GM21619 (cell line): Measurements from ENCODE around the gene LRMDA.
"Not testable (repeated sequence)": the region's sequence is repeated elsewhere in the genome, so short reads cannot be mapped to it uniquely, and the experiment has no call there.

Source experiments
- ATAC-seq: cut with Tn5 transposase; IDR thresholded peaks from one replicate; pipeline ENCODE4 v1.9.1; 2021; ENCODE audit not compliant: unreplicated experiment

The LRMDA gene

GRCh38 chr10:75733135-75733890 lies 301.9 kb downstream of the LRMDA start:
- ATAC-seq, result no peak

- no peak for ATAC-seq
Observed at GRCh38 chr10:75736151-75736640, 304.8 kb downstream of the LRMDA start.

GRCh38 chr10:75736889-75737579 lies 305.6 kb downstream of the LRMDA start:
- ATAC-seq, result no peak

DNA sequence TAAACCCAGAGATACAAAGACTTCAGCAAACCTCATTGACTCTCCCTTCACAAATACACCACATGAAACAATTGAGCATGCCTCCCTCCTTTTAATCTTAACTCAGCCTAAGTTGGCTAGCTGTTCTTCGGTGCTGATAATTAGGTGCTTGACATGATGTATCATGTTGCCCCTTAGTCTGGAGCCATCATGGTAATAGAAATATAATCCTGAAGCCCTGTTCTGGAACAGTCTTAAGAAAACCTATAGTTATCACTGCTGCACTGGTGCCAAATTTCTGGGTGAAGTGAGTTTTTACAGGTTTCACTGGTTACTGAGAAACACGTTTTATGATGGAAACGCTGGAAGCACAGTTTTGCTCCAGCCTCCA lies 306.1 kb downstream of the LRMDA start:
- no peak for ATAC-seq

GRCh38 chr10:75738924-75739323 lies 307.5 kb downstream of the LRMDA start:
- no peak for ATAC-seq

- no peak for ATAC-seq
Observed at GRCh38 chr10:75739414-75740143, 308.2 kb downstream of the LRMDA start.

- no peak for ATAC-seq
Observed at GRCh38 chr10:75740541-75740940, 309.1 kb downstream of the LRMDA start.

DNA sequence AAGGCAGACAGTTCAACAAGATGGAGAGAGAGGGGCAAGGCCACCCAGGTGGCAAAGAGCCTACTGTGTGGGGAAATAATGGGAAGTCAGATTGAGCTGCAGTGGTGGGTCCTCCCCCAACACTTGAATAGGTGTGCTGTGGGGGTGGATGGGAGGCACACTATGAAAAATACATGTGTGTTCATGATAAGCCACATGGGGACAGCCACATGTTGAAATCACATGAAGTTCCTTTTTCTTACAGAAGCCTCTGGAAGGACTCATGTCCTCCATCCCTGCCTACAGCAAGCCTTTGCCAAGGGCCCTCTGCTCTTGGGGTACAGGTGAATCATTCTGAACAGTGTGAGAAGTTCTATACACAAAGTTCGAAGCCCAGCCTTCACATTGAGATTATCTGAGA lies 310.9 kb downstream of the LRMDA start:
- ATAC-seq, result no peak

- ATAC-seq, result no peak
Observed at GRCh38 chr10:75743291-75743778, 311.9 kb downstream of the LRMDA start.

DNA sequence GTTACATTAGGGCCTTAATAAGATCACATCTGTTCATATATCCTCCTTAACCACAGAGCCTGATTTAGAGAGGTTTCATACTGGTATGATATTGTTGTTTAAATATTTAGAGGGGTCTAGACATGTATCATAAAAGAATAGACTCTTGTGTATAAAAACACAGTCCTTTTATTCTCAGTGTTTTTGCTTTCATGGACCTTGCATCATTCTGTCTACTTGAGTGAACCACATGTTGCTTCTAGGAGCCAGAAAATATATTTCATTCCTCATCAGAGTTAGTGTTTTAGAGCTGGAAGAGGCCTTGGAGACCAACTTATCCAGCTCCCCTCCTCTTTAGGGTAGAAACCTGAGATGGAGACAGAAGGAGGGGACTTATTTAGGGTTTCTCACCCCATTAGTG lies 312.8 kb downstream of the LRMDA start:
- ATAC-seq, result no peak

DNA sequence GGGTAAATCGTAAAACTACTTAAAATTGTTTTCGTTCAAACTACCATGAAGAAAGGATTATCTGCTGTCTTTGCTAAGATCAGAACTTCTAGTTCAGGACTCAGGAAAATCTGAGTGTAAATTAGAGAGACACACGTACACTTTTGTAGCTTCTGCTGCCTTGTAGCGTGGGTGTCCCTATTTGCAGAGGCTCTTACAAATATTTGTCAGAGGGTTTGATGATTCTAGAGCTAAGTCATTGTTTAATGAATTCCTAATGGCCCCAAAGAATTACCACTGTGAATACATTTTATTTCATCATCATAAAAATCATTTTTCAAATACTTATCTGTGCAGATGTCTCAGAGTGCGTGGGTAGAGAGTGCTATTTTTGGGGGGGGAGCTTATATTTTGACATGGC lies 314.9 kb downstream of the LRMDA start:
- no peak for ATAC-seq

GRCh38 chr10:75750093-75750875 lies 318.9 kb downstream of the LRMDA start:
- ATAC-seq, result not testable (repeated sequence)

DNA sequence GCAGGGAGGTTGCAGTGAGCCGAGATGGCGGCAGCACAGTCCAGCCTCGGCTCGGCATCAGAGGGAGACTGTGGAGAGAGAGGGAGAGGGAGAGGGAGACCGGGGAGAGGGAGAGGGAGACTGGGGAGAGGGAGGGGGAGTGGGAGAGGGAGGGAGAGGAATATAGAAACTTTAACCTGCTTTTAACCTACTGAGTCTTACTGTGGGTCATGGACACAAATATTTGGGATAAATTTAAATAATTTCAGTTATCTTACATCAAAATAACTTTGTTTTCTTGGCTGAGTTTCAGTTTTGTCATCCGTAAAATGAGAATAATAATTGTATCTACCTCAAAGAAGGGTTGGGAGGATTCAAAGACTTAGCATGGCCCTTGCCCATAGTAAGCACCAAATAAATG lies 319.8 kb downstream of the LRMDA start:
- no peak for ATAC-seq

- no peak for ATAC-seq
Observed at GRCh38 chr10:75753621-75754020, 322.2 kb downstream of the LRMDA start.

- ATAC-seq, result no peak
Observed at GRCh38 chr10:75754096-75754831, 322.8 kb downstream of the LRMDA start.

DNA sequence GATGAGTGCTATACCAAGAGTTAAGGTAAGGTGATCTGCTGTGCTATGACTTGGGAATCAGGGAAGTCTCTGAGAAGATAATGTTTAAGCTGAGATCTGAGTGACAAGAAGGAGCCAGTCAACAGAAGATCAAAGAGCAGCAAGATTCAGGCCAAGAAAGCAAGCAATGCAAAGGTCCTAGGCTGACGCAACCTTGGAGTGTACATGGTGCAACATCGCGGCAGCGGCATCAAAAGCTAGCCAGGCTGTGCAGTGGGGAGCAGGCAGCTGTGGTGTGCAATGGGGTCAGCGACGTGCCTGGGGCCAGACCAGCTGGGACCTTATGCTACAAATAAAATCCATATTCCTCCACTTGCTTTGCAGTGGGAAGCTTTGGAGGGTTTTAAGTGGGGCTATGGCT lies 324.1 kb downstream of the LRMDA start:
- no peak for ATAC-seq

DNA sequence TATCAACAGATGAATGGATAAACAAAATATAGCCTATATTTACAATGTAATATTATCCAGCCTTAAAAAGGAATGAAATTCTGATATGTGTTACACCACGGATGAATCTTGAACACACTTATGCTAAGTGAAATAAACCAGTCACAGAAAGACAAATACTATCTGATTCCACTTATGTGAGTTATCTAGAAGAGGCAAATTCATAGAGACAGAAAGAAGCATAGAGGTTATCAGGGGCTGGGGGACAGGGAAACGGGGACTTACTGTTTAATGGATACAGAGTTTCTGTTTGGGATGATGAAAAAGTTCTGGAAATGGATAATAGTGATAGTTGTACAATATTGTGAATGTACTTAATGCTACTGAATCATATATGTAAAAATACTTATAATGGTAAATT lies 329.9 kb downstream of the LRMDA start:
- ATAC-seq, result no peak

DNA sequence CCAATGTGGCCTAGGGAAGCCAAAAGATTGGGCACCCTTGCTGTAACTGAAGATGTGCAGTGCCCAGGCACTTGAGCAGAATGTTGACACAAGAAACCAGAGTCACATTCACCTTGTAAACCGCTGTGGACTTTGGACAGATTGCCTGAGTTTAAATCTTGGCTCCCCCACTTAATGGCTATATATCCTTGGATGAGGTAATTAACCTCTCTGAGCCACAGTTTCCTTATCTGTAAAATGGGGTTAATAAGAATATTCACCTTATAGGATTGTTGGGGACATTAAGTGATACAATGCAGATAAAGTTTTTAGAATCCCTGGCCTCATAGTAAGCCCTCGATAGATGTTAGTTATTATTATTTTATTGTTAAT lies 331.0 kb downstream of the LRMDA start:
- no peak for ATAC-seq

GRCh38 chr10:75763652-75764051 lies 332.2 kb downstream of the LRMDA start:
- ATAC-seq, result no peak
